ENCODE measurements around the gene RBBP9.
A peak's percentile ranks its signal among the peaks of the same experiment; 100 is the strongest.
"Not testable (repeated sequence)": the region's sequence is repeated elsewhere in the genome, so short reads cannot be mapped to it uniquely, and the experiment has no call there.

The RBBP9 gene

GRCh38 chr20:18501672-18502071 lies 4.6 kb upstream of the RBBP9 start:
- DNase-seq: not testable (repeated sequence)

GRCh38 chr20:18497603-18498002 lies 578 bp upstream of the RBBP9 start:
- DNase-seq: no peak

DNA sequence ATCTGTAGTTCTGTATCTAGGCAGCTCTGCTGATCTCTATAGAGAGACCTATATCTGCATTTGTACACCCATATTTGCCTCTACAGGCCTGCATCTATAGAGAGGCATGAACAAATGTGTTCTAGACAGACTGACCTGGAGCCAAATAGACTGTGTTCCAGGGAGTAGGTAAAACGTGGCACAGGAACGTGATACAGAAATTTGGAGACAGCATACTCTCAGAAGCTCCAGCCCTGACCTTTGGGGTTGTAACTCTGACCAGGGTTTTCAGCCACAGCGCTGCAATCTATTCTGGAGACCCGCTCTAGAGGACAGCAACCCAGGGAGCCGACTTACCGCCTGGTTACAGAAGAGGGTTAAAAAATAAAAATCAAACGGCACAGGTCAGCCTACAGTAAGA lies 983 bp downstream of the RBBP9 start:
- no peak for DNase-seq

GRCh38 chr20:18488301-18488700 lies 8.7 kb downstream of the RBBP9 start:
- DNase-seq: no peak

GRCh38 chr20:18481596-18481995 lies 15.4 kb downstream of the RBBP9 start:
- no peak for DNase-seq

GRCh38 chr20:18477821-18478220 lies 19.2 kb downstream of the RBBP9 start:
- DNase-seq: no peak

DNA sequence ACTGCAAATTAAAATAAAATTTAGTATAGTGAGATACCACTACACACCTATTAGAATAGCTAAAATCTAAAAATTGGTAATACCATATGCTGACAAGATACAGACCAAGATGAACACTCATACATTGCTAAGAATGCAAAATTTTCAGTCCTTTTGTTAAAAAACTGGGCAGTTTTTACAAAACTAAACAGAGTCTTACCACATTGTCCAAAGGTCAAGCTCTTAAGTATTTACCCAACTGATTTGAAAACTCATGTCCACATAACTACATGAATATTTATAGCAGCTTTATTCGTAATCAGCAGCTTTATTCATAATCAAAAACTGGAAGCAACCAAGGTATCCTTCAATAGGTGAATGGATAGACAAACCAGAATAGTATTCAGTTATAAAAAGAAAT lies 19.8 kb downstream of the RBBP9 start:
- no peak for DNase-seq

- DNase-seq: peak; percentile 91
Observed at GRCh38 chr20:18466894-18467730, 29.9 kb downstream of the RBBP9 start, which contains the start of the genes DZANK1 and POLR3F. DZANK1 (minus strand) TSS chr20:18467030; CDS start chr20:18465358, 1,672 bp downstream. POLR3F (plus strand) TSS chr20:18467390; CDS start chr20:18467507, 117 bp downstream.

- DNase-seq: no peak
Observed at GRCh38 chr20:18466574-18466893, 30.5 kb downstream of the RBBP9 start.

DNA sequence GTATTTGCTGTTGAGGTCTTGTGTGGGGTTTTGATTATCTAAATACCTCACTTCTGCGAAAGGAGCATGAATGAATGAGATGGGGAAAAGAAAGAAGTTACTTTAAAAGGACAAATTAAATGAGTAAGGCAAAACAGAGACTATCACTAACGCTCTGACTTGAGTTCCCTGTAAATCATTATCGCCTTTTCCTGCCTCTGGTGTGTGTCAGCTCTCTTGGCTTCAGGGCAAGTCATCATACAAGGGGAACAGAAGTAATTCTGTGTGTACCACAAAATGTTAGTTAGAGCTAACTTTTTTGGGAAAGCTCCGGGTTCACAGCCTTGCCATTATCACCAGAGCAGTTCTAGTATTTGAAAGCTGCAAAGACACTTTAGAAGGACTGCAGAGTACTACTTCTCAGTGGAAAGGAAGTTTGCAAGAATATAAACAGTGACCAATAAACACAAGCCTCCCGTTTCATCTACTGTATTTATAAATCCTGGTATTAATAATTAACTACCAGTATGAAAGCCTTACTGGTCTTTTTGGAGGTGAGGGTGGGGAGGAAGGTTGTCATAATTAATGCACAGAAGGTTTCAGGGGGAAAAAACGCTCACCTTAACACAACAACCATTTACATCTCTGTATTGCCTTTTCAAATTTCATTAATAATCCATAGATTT lies 31.4 kb downstream of the RBBP9 start:
- DNase-seq: no peak

GRCh38 chr20:18456600-18456999 lies 40.4 kb downstream of the RBBP9 start:
- no peak for DNase-seq

DNA sequence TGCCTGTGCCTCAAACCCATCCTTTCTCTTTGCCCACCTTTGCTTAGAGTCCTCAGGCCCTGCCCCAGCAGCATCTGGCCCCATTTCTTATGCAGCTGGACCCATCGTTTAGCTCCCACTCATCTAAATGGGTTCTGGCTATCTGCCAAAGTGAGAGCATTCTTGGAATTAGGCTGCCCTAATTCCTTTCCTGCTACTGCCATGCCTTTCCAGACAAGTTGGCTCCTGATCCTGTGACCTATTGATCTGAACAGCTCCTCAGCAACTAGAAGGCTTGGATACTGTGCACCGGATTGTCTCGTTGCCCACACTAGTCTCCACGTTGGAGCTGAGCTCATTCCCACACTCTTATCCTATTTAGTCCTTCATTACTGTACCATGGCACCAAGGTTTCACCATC lies 53.1 kb downstream of the RBBP9 start:
- DNase-seq: no peak

DNA sequence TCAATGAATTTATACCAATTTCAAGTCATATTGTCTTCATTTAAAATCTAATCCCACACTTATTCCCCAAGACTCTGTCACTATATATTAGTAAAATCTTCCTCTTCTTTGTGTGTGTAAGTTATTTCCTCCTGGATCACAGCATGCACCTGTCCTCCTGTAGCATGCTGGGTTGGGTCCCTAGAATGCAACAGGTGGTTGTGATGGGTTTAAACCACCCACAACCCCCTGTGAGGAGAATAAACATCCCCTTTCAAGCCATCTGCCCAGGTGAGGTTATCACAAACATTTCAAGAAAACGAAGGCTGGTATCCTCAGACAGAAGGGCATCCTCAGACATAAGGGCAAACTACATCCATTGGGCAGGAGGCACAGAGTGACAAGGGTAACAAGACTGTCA lies 56.6 kb downstream of the RBBP9 start:
- no peak for DNase-seq

GRCh38 chr20:18436847-18437246 lies 60.2 kb downstream of the RBBP9 start:
- DNase-seq: no peak

All from stimulated activated CD4-positive, alpha-beta T cell treated with anti-CD3 and anti-CD28 coated beads, Interleukin-12 subunit alpha, Interleukin-12 subunit beta, amount 100 ng/mL, for 4 hours (primary cell).